Measurements from ENCODE around the gene PANK3. TPM values are rescaled to one million over a fixed set of nuclear protein-coding genes. Genes with fewer than 3 reads are reported as not detected.
A peak's percentile ranks its signal among the peaks of the same experiment; 100 is the strongest.
"Not testable (repeated sequence)": the region's sequence is repeated elsewhere in the genome, so short reads cannot be mapped to it uniquely, and the experiment has no call there.

Gene PANK3
- total RNA-seq, 6 experiments from 2014 or later: 30.1 to 85.4 (median 46.3) TPM

- Histone ChIP-seq H3K9me3 (no peaks in the 10 kb centered on the region), H3K27ac (peak overlapping the region; percentile 94 to 97 (median 96)), H3K4me1 (peaks cover 0 to 25% (median 8%) of the 10 kb centered on the region in 4 donors), H3K27me3 (no peaks in the 10 kb centered on the region), H3K36me3 (no peaks in the 10 kb centered on the region), H3K4me3 (peak overlapping the region; percentile 91 to 99 (median 97))
- TF ChIP-seq CTCF (IDR thresholded peaks at IDR 0.05) (no peak), POLR2A (IDR thresholded peaks at IDR 0.05) (no peak)
- intact Hi-C loops (cut with DNase I): no loop called here
- DNase-seq (no peak), ATAC-seq (peak in 1 of 4 donors; percentile 22)
- 8% methylated on average over 3 of the region's 3 CpGs for WGBS (ENCODE audit: insufficient coverage, low coverage, low lambda C conversion rate, missing lambda C conversion rate)
Measured at GRCh38 chr5:168578006-168578405, 1.2 kb downstream of the PANK3 start.

GRCh38 chr5:168575391-168576372 lies 3.5 kb downstream of the PANK3 start:
- Histone ChIP-seq H3K4me3 (no peak overlapping the region), H3K9me3 (no peaks in the 10 kb centered on the region), H3K4me1 (peaks cover 0 to 25% (median 8%) of the 10 kb centered on the region in 4 donors), H3K27me3 (no peaks in the 10 kb centered on the region), H3K36me3 (no peaks in the 10 kb centered on the region), H3K27ac (no peak overlapping the region)
- intact Hi-C loops (cut with DNase I): no loop called here
- TF ChIP-seq CTCF (IDR thresholded peaks at IDR 0.05) (no peak), POLR2A (IDR thresholded peaks at IDR 0.05) (no peak)
- DNase-seq (no peak), ATAC-seq (no peak)
- 56% methylated on average over 7 of the region's 7 CpGs for WGBS (ENCODE audit: insufficient coverage, low coverage, low lambda C conversion rate, missing lambda C conversion rate)

- H3K9me3 ChIP-seq; ATAC-seq; intact Hi-C loops (cut with DNase I); H3K36me3 ChIP-seq; H3K27me3 ChIP-seq; H3K27ac ChIP-seq; DNase-seq; H3K4me3 ChIP-seq: not testable (repeated sequence)
- WGBS (ENCODE audit: insufficient coverage, low coverage, low lambda C conversion rate, missing lambda C conversion rate): 86% methylated on average over 1 of the region's 1 CpG
- peaks cover 0 to 25% (median 8%) of the 10 kb centered on the region in 4 donors for H3K4me1 ChIP-seq
Measured at GRCh38 chr5:168574156-168574555, 5.0 kb downstream of the PANK3 start.

GRCh38 chr5:168573663-168574062 lies 5.5 kb downstream of the PANK3 start:
- H3K4me3 ChIP-seq; H3K36me3 ChIP-seq; H3K27ac ChIP-seq; ATAC-seq; H3K9me3 ChIP-seq; DNase-seq; H3K27me3 ChIP-seq; intact Hi-C loops (cut with DNase I): not testable (repeated sequence)
- H3K4me1 ChIP-seq: peaks cover 0 to 25% (median 8%) of the 10 kb centered on the region in 4 donors
- WGBS (ENCODE audit: insufficient coverage, low coverage, low lambda C conversion rate, missing lambda C conversion rate): 81% methylated on average over 2 of the region's 3 CpGs

GRCh38 chr5:168570490-168571328 lies 8.5 kb downstream of the PANK3 start:
- TF ChIP-seq POLR2A (IDR thresholded peaks at IDR 0.05) (no peak), CTCF (IDR thresholded peaks at IDR 0.05) (no peak)
- H3K27ac ChIP-seq: no peak overlapping the region
- no peak overlapping the region for H3K4me3 ChIP-seq
- peaks cover 0 to 4% (median under 1%) of the 10 kb centered on the region in 4 donors for H3K4me1 ChIP-seq
- peaks cover 0 to 15% (median 3%) of the 10 kb centered on the region in 4 donors for H3K36me3 ChIP-seq
- ATAC-seq (no peak), DNase-seq (no peak)
- H3K27me3 ChIP-seq: no peaks in the 10 kb centered on the region
- intact Hi-C loops (cut with DNase I): no loop called here
- no peaks in the 10 kb centered on the region for H3K9me3 ChIP-seq
- WGBS (ENCODE audit: insufficient coverage, low coverage, low lambda C conversion rate, missing lambda C conversion rate): 80% methylated on average over 11 of the region's 11 CpGs
